Sigmoid colon (tissue), 4 donors: ENCODE data around the gene ATP2B1.

Source experiments
- POLR2A ChIP-seq, 2 donors: fragments of 450-650 bp; IDR thresholded peaks; one replicate each; pipeline ENCODE4 v1.6.1; 2016; ENCODE audit warnings: antibody characterized with exemption in 2 of 2, mild to moderate bottlenecking in 2 of 2, moderate library complexity in 2 of 2
- POLR2AphosphoS5 ChIP-seq, 4 donors: sonication (generic); formaldehyde crosslinking; IDR thresholded peaks; one replicate each; pipeline ENCODE4 v1.6.1; 2017; ENCODE audit warnings: antibody characterized with exemption in 4 of 4
- TF ChIP-seq, protein P1 (sequence below), 4 experiments: fragments of 450-650 bp in 3 of 4; fragments of 200-600 bp in 1 of 4; IDR thresholded peaks; one replicate each; pipeline ENCODE4 v1.5.1; 2016 to 2019; ENCODE audit warnings: antibody characterized with exemption in 4 of 4, mild to moderate bottlenecking in 3 of 4, moderate library complexity in 2 of 4

DNA sequence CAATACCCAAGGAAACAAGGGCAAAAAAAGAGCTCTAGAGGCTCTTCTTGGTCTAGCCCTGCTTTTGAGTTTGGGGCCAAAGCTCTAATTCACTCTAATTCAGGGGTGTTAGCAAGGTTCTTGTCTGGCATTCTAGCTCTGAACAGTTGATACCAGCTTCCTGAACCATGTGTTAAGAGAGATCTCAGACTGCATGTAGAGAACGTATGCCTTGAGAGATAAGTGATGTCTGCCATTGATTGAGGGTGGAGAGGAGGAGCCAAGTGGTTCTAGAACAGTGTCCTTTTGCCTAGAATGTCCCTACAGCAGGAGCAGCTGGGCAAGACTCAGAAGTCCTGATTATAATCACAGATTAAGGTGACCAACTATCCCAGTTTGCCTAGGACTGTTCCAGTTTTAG, 164.6 kb downstream of the ATP2B1 start:
- TF ChIP-seq, protein P1, sequence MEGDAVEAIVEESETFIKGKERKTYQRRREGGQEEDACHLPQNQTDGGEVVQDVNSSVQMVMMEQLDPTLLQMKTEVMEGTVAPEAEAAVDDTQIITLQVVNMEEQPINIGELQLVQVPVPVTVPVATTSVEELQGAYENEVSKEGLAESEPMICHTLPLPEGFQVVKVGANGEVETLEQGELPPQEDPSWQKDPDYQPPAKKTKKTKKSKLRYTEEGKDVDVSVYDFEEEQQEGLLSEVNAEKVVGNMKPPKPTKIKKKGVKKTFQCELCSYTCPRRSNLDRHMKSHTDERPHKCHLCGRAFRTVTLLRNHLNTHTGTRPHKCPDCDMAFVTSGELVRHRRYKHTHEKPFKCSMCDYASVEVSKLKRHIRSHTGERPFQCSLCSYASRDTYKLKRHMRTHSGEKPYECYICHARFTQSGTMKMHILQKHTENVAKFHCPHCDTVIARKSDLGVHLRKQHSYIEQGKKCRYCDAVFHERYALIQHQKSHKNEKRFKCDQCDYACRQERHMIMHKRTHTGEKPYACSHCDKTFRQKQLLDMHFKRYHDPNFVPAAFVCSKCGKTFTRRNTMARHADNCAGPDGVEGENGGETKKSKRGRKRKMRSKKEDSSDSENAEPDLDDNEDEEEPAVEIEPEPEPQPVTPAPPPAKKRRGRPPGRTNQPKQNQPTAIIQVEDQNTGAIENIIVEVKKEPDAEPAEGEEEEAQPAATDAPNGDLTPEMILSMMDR (IDR thresholded peaks at IDR 0.05) = no peak
- TF ChIP-seq POLR2AphosphoS5 (IDR thresholded peaks at IDR 0.05) (no peak), POLR2A (IDR thresholded peaks at IDR 0.05) (no peak)
